GM19395 (cell line): ENCODE results near the gene AGER.

ENCODE experiments used
- ATAC-seq: cut with Tn5 transposase; IDR thresholded peaks from one replicate; pipeline ENCODE4 v1.9.1; 2021; ENCODE audit warnings: mild to moderate bottlenecking, moderate library complexity; ENCODE audit not compliant: unreplicated experiment

The AGER gene

GRCh38 chr6:32173051-32173727 is 10.9 kb downstream of the AGER start:
- no peak for ATAC-seq

DNA sequence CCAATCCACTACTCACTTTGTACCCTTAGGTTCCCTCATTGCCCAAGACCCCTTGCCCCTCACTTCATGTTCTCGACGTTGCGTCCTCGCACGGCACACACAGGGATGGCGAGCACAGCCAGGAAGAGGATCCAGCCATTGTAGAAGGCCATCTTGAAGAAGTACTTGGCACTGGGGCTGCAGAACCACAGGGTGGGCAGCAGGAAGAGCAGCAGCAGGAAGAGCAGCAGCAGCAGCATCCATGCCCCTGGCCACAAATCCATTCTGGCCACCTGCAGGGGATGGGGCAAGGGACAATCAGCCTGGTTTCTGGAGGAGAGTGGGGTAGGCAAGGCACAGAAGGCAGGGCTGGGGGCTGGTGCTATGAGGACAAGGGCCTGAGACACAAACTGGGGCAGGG is 12.8 kb downstream of the AGER start:
- ATAC-seq: no peak

GRCh38 chr6:32170294-32170693 is 13.8 kb downstream of the AGER start:
- ATAC-seq: no peak

DNA sequence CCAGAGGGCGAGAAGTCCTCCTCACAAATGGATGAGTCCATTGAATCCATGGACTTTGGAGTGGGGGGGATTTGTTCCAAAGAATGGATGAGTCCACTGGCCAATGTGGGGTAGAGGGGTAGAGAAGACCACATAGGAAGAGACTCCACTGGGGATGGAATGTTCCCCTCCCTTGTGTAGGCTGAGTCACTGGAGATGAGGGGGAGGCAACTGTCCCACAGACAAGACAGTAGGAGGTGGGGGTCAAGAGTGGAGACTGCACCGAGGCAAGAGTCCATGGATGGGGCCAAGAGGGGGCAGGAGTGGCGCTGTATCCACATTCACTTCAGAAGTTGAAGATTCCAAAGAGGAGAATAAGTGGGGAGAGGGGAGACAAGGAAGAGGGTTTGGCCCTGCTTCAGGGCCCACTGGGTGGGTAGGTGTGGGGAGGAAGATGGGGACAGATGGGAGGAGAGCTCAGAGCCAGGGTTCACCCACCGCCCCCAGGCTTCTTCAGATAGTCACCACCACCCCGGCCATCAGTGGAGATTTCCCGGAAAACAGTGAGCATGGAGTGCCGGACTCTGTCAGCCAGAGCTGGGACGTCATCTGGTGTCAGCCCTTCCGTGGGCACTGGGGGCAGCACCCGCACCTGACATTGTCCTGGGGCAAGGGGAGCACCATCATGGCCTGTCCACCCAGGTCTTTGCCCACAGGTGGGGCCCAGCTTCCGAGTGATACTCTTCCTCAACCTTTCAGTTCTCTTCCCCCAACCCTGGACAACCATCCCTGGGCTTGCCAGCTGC is 15.1 kb downstream of the AGER start:
- no peak for ATAC-seq

DNA sequence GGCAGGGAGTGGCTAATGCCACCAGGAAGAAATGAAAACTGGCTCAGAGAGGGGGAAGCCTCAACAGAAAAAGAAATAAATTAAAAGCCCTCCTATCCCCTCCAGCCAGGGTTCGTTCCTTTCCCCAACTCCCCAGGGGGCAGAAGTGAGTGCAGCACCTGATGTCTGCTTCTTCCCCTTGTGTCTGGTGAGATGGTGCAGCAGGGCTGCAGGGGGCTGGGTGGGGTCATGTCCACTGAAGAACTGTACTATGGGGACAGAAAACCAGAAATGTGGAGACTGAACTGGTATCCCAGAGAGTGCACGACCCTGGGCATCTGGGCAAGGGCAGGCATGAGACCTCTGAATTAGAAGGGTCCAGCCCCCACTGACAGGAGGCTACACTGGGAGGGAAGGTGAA is 15.7 kb downstream of the AGER start:
- no peak for ATAC-seq

- ATAC-seq: no peak
These were observed 16.2 kb downstream of the AGER start for GRCh38 chr6:32167761-32168262.

DNA sequence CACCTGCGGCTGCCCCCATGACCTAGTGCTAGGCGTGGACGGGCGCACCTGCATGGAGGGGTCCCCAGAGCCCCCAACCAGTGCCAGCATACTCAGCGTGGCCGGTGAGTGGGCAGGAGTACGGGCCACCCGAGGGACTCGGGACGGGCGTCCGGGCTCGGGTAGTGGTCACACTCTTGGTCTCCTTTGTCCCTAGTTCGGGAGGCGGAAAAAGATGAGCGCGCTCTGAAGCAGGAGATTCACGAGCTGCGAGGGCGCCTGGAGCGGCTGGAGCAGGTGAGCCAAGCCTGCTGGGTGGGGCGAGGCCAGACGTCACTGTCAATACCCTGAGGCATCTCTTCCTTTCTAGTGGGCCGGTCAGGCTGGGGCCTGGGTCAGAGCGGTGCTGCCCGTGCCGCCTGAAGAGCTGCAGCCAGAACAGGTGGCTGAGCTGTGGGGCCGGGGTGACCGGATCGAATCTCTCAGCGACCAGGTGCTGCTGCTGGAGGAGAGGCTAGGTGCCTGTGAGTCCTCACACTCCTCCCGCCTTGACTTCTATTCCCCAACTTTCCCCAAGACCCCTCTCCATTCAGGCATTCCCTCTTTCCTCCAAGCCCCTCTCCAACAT is 16.8 kb downstream of the AGER start:
- no peak for ATAC-seq

GRCh38 chr6:32166411-32167061 is 17.5 kb downstream of the AGER start:
- ATAC-seq: no peak

- ATAC-seq: no peak
These were observed 19.8 kb downstream of the AGER start, which contains the start of gene EGFL8 for GRCh38 chr6:32164295-32164694. EGFL8 (plus strand) TSS chr6:32164595; CDS start chr6:32166166, 1,571 bp downstream.

DNA sequence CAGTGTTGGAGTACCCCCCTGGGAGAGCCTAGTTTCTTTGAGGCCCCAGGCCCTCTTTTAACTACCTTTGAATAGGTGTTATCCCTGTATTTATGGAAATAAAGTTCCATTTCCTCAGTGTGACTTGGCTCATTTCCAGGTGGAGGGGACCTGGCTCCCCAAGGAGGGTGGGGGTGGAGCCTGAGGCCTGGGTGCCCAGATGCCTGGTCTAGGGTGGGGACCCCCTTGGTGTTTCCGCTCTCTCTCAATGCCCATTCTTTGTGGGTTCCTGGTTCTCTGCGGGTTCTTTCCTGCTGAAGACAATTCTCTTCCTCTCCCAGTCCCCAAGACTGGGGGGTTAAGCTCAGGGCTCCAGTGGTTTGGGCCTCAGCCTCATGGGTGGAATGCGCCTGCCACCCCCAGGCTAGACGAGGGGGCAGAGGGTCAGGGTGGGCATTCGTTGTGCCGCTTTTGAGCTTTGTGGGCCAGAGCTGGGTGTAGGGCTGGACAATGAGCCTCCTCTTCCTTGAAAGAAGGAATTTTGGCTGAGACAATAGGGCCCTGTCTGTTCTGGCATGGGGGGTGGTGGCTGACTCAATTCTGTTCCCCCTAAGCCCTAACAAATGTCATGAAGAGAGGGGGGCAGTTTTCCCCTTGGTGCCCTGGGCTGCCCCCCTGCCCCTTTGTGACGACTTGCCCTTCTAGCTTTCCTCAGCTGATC is 20.3 kb downstream of the AGER start:
- no peak for ATAC-seq

GRCh38 chr6:32158052-32158451 is 26.0 kb downstream of the AGER start:
- ATAC-seq: no peak

- no peak for ATAC-seq
These were observed 27.2 kb downstream of the AGER start for GRCh38 chr6:32156891-32157290.

DNA sequence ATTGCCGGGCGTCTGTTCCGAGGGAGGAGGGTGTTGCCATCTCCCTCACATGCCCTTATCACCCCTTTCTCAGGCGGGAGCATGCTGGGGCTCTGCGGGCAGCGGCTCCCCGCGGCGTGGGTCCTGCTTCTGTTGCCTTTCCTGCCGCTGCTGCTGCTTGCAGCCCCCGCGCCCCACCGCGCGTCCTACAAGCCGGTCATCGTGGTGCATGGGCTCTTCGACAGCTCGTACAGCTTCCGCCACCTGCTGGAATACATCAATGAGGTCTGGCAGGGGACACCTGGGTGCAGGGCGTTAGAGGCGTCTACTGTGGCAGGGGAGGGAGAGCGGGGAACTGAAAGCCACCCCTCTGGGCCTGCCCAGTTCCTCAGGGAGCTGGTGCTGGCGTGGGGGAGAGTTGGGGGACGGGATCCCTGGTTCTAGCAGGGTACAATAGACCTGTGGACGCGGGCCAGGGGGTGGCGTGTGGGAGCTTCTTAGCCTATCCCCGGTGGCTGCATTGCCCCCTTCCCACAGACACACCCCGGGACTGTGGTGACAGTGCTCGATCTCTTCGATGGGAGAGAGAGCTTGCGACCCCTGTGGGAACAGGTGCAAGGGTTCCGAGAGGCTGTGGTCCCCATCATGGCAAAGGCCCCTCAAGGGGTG is 29.4 kb downstream of the AGER start:
- ATAC-seq: no peak

- ATAC-seq: no peak
These were observed 30.2 kb downstream of the AGER start, which contains the start of gene PPT2 for GRCh38 chr6:32153564-32154513. PPT2 (plus strand) TSS chr6:32154141; CDS start chr6:32154595, 454 bp downstream.

- ATAC-seq: no peak
These were observed 31.1 kb downstream of the AGER start for GRCh38 chr6:32152769-32153563.

- no peak for ATAC-seq
These were observed 31.9 kb downstream of the AGER start, which contains the start of gene PRRT1 for GRCh38 chr6:32151863-32152768. PRRT1 (minus strand) TSS chr6:32151939; CDS start chr6:32151827, 112 bp downstream.
